Epidermal melanocyte (primary cell): ENCODE measurements around the gene CHST2.
"Not testable (repeated sequence)": the region's sequence is repeated elsewhere in the genome, so short reads cannot be mapped to it uniquely, and the experiment has no call there.

Experiments used
- DNase-seq: peaks from one replicate; pipeline ENCODE4 v3.0.0; 2011; ENCODE audit warnings: low spot score; ENCODE audit not compliant: insufficient read length

CHST2 gene

GRCh38 chr3:143119009-143119914, at the start of gene CHST2:
Gene CHST2, plus strand, starts transcription at chr3:143119771. Its CDS starts 1,046 bp downstream, at chr3:143120817.
- DNase-seq: peak; percentile 91

DNA sequence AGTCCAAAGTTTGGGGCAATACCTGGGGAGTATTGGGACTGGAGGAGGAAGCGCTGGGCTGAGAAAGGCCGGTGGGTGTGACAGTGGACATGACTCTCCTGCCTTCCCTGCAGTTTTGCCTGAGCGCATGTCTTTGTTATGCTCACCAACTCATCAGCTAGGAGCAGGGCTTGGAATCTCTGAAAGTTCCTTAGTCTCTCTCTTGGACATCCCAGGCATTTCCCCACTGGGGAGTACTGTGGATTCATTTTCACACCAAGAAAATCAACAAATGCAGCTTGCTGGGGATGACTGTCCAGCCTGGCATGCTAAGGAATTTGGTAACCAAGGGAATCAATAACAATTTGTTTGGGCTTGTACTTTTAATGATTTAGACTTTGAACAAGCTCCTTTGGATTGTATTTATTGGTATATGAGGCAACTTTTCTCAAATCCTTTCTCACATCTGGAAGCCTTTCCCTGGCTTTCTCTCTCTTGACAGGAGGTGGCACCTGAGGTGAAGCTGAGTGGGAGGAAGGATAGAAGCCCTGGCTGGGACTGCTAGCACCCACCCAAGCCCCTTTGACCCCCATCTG, 48.5 kb upstream of the CHST2 start:
- DNase-seq: peak; percentile 78

GRCh38 chr3:143071776-143072175, 47.8 kb upstream of the CHST2 start:
- no peak for DNase-seq

DNA sequence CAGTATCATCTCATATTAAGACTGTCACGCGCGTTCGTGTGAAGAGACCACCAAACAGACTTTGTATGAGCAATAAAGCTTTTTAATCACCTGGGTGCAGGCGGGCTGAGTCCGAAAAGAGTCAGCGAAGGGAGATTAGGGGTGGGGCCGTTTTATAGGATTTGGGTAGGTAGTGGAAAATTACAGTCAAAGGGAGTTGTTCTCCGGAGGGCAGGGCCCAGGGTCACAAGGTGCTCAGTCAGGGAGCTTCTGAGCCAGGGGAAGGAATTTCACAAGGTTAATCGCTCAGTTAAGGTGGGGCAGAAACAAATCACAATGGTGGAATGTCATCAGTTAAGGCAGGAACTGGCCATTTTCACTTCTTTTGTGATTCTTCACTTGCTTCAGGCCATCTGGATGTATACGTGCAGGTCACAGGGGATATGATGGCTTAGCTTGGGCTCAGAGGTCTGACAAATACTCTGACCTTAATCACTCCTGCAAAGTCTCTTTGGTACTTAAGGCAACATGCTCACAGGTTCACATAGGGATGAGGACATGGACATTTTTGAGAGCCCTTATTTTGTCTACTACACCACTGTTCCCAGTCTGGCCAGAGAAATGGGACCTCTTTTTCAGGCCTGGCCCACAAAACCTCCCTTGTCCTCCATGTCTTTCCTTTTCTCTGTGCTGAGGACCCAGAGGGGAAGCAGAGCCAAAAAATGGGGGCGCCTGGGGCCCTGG, 47.1 kb upstream of the CHST2 start:
- not testable (repeated sequence) for DNase-seq

DNA sequence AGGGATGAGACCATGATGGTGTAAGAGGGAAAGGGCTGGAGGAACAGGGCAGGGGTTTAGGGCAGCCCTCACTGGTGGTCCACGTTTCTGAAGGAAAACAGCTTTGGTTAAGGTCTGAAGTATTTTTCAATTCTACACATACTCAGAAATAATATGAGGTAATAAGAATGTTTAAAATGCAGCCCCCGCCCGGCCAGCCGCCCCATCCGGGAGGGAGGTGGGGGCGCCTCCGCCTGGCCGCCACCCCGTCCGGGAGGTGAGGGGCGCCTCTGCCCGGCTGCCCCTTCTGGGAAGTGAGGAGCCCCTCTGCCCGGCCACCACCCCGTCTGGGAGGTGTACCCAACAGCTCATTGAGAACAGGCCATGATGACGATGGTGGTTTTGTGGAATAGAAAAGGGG, 46.0 kb upstream of the CHST2 start:
- DNase-seq: not testable (repeated sequence)

DNA sequence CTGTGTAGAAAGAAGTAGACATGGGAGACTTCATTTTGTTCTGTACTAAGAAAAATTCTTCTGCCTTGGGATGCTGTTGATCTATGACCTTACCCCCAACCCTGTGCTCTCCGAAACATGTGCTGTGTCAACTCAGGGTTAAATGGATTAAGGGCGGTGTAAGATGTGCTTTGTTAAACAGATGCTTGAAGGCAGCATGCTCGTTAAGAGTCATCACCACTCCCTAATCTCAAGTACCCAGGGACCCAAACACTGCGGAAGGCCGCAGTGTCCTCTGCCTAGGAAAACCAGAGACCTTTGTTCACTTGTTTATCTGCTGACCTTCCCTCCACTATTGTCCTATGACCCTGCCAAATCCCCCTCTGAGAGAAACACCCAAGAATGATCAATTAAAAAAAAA, 45.6 kb upstream of the CHST2 start:
- DNase-seq: not testable (repeated sequence)

DNA sequence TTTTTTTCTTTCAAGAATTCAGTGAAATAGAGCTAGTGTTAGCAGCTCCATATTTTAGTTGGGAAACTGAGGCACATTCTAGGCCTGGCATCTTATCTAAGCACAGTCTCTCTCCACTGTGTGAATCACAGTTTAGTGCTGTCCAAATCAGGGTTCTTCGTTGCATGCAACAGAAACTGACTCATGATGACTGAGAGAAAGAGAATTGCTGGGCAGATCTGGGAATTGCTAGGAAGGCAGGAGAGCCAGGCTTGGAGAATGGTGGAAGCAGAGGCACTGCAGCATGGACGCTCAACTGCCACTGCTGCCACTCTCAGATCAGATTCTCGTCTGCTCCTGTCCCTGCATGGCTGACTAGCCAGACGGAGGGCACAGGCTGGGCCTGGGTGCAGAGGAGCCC, 40.7 kb upstream of the CHST2 start:
- no peak for DNase-seq

GRCh38 chr3:143080196-143080595, 39.4 kb upstream of the CHST2 start:
- DNase-seq: no peak

DNA sequence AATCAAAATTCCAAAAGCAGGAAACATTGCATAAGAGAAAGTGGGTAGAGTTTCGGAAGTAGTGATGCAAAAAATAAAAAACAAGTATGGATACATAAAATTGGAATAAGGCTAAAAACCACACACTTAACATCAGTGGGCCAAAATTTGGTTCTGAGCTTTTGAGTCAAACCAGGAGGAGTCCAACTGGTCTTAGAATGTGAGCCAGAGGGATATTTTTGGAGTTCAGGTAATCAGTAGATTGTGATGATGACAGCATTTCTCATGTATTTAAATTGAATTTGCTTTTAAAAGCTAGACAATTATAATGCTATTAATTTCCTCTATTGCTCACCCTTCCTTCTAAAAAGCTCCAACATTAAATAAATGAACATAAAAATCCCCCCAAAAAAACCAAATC, 38.2 kb upstream of the CHST2 start:
- no peak for DNase-seq

DNA sequence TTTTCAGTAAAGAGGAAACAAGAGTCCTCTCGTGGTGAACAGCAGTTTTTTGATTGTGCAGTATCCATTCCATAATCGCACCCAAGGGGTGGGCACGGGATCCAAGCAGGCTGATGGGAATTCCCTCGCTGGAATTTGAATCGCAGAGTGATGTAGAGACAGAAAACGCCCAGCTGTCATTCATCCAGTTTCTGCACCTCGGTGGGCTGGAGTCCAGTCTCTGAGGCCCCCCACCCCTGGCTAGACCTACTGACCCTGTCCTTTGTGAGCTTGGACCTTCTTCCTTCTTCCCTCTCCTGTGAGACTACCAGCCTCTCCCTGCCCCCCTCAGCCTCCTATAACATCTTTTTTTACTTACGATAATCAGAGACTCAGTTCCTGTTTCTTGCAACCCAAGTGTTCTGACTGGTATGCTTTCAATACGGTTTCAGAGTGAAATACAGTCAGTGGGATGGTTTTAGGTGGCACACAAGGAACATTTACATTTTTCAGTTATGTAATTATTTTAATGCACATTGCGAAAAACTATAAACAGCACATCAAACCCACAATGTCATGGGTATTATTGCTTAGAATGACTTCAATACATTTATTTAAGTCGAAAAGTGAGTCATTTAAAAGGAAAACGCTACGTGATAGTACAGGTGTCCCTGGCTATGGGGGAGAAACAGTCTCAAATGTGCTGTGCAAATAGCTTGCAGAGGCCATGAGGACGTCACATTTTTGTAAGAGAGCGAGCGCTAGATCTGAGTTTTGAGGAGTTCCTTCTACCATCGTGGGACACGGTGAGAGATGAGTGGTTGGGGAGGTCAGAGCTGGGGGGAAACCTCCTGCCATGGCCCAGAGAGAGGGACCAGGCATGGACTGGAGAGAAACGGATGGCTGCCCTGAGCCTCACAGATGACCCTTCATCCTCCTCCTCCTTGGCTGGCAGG, 37.5 kb upstream of the CHST2 start:
- DNase-seq: no peak

DNA sequence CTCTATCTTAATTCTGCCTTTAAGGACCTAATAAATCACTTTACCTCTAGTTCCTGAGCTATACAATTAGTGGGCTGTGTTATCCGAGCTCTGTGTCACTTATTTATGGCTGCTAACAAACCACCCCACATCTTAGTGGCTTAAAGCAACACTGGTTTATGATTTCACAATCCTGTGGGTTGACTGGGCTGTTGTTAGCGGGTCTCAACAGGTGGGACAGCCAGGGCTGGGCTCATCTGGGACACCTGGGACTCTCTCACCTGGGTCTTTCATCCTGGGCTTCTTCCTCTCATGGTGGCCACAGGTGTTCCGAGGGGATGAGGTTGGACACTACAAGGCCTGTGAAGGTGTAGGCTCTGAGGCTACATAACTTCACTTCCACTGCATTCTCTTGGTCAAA, 35.8 kb upstream of the CHST2 start:
- no peak for DNase-seq

DNA sequence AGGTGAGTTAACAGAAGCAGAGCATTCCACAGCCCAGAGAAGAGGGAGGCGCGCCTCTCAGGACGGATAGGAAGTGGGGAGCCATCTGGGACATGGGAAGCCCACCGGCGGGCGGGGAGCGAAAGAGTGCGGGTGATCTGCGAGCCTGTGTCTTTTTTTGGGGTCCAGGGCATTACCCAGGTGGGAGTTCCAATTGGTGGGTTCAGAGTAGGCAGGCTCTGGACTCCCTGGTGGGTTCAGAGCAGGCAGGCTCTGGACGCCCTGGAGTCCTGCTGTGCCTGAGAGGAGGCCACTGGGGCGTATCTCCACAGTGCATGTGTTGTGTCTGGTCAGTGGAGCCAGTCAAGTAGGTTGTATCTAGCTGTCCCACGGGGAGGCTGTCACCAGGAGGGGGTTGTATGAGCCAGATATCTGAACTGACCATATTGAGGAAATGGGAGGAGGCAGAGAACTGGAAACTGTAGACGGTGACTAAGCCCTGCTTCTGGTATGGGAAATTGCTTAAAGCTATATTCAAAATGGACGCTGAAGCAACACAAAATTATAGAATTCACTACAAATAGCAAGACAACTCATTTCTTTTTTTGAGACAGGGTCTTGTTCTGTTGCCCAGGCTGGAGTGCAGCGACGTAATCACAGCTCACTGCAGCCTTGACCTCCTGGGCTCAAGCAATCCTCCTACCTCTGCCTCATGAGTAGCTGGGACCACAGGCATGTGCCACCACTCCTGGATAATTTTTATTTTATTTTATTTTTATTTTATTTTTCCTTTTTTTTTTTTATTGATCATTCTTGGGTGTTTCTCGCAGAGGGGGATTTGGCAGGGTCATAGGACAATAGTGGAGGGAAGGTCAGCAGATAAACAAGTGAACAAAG, 34.5 kb upstream of the CHST2 start:
- DNase-seq: no peak

DNA sequence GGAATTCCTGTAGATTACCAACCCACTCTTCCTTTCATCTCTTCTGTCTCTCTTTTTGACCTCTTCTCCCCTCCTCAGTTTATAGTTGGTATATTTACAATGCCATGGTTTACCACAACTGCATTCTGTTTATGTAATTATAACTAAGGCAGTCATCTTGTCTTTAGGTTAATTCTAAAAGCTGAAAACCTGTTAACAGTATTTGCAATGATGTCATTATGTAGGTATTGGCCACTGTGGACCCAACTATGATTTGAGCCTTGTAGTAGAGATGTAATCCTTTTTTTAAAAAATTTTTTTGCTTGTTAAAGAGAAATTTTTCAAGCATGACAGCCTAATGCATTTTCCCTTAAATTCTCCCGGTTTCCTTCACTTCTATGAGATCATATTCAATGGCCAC, 30.7 kb upstream of the CHST2 start:
- no peak for DNase-seq

DNA sequence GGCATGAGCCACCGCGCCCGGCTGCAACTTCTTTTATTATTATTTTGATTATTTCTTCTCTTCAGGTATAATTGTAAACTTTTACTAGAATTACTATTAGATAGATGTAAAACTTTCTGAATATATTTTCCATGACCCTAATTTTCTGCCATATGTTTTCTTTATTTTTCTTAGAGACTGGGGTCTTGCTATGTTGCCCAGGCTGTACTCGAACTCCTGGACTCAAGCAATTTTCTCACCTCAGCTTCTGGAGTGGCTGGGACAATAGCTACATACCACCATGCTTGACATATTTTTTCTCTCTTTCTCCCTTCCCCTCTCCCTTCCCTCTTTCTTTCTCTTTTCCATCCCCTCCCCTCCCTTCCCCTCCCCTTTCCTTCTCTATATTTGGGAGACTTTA, 29.6 kb upstream of the CHST2 start:
- DNase-seq: no peak

DNA sequence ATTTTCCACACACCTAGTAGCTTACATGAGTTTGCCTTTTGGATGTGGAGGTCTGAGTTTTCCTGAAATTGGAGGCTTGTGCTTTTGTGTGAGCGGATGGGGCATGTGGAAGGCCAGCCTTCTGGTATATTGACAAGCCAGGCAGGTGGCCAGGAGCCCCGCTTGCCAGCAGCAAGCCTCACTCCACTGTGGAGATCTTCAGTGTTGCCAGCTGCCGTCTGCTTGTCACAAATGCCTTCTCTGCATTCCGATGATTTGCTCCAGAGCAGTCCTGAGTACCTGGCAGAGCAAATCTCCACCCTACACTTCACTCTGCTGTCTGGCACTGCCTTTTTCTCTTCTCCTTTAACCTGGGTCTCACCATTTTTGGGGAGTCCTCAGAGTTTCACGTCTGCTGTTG, 29.1 kb upstream of the CHST2 start:
- DNase-seq: no peak

DNA sequence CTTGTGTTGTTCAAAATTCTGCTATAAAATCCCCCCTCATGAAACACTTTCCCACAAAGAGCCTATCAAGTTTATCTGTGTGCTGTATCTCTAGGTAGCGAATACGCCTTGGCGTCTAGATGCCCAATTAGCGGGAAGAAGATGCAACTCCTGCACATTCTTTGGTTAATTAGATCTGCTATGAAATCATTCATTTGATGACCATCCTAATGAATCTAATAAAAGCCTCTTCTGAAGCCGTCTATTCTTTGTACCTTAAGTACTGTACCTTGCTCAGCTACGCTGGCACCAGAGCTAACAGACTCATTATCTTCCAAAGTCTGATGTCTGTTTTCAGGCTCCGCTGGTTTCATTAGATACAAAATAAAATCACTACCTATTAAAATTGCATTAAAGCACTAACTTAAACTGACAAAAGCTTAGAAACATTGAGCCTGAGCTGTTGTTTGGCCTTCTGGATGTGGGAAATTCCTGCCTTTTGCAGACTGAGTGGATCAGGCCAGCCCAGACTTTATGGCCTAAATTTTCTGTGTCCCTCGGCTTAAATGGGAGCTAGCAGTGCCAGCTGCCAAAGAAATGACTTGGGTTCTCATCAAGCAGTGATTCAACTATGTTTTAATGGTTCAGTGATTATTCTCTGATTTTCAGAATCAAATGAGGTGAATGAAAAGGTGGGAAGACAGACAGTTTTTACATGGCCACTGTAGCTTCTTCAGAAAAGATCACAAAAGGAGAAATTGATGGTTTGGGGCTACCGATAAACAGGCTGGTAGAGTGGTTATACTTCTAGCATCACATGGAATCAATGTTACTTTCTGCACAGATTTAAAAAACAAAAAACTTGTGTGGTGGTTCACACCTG, 28.4 kb upstream of the CHST2 start:
- DNase-seq: no peak

DNA sequence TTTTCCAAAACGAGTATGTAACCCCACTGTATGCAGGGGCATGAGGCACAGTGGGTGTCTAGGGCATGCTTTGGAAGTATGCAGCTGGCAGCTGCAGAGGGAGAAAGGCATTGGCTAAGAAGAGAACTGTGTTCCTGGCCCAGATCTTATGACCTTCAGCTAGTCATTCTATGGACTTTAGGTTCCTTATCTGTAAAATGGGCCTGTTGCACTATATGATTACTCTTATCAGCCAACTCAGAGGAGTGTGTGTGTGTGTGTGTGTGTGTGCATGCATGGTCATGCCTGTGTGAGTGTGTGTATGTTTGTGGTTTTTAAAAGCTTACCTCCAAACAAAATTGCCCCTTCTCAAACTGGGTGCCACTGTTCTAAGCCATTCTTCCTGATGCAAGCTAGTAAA, 27.4 kb upstream of the CHST2 start:
- DNase-seq: no peak

DNA sequence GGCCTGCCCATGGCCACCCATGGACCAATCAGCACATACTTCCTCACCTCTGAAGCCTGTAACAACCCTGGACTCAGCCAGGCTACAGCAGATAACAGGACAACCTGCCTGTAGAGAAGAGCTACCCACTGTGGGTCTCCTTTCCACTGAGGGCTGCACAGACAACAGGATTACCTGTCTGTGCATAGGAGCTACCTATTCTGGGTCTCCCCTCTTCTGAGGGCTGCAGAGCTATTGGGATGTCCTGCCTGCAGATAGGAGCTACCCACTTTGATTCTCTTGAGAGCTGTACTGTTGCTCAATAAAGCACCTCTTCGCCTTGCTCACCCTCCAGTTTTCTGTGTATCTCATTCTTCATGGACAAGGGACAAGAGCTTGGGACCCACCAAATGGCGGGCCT, 23.8 kb upstream of the CHST2 start:
- DNase-seq: no peak

- DNase-seq: no peak
Observed at GRCh38 chr3:143098032-143098764, 21.4 kb upstream of the CHST2 start.
